PC-3 (cell line): ENCODE results near the gene IL21R.

Source experiments
- CTCF ChIP-seq: fragments of 300-600 bp; sonication (generic); conservative IDR thresholded peaks from 2 replicates; pipeline ENCODE4 v1.5.1; 2017; ENCODE audit warnings: antibody characterized with exemption, low read depth, mild to moderate bottlenecking, low read length
- EZH2 ChIP-seq: fragments of 300-600 bp; sonication (generic); IDR thresholded peaks from one replicate; pipeline ENCODE4 v1.6.1; 2017; ENCODE audit warnings: antibody characterized with exemption, mild to moderate bottlenecking, low read length; ENCODE audit not compliant: unreplicated experiment
- EZH2phosphoT487 ChIP-seq: fragments of 300-600 bp; sonication (generic); IDR thresholded peaks from 2 replicates; pipeline ENCODE4 v1.6.1; 2018; ENCODE audit warnings: mild to moderate bottlenecking, antibody characterized with exemption, low read length, borderline replicate concordance

- TF ChIP-seq CTCF (no peak), EZH2 (no peak), EZH2phosphoT487 (no peak)
These were observed 84.8 kb downstream of the IL21R start for GRCh38 chr16:27486760-27487159.
